HepG2 (cell line): ENCODE data around the gene AMN. TPM values are rescaled to one million over a fixed set of nuclear protein-coding genes. Genes with fewer than 3 reads are reported as not detected.

Experiments used
- ATAC-seq: fragments of 200-7000 bp; cut with Tn5 transposase; 3 replicates; pipeline ENCODE4 v1.9.1; 2020; ENCODE audit warnings: mild to moderate bottlenecking, moderate library complexity
- BruUV-seq: library from RNA; stranded (reverse); fragments of 400-500 nt; replicated peaks from 2 replicates; lab custom pipeline; 2021; lab: Mats Ljungman, UMichigan
- CTCF ChIA-PET: fragments of 300-600 bp; formaldehyde crosslinking; extraction: SDS; loops from one replicate; lab custom pipeline; 2021; ENCODE audit warnings: low total read pairs, inconsistent platforms, low intra/inter-chr PET ratio; lab: Yijun Ruan, JAX
- POLR2A ChIA-PET: fragments of 350-600 bp; sonication (Branson Sonifier 250); formaldehyde crosslinking; loops from one replicate; lab custom pipeline; 2020; ENCODE audit warnings: antibody characterized with exemption, inconsistent platforms; lab: Yijun Ruan, JAX
- DNase-seq: peaks from one replicate; pipeline ENCODE4 v3.0.0-alpha.2; 2015; ENCODE audit warnings: low spot score
- FAIRE-seq: peaks from 3 replicates; lab custom pipeline; 2011; peaks lifted over from hg19 to GRCh38; lab: Jason Lieb, UNC
- H2AFZ ChIP-seq: one replicate; pipeline ENCODE4 v1.6.1; 2011; ENCODE audit warnings: low read length, inconsistent platforms
- H3K27ac ChIP-seq: fragments of 300-600 bp; 3 replicates; pipeline ENCODE4 v1.8.0; 2011; ENCODE audit warnings: mixed run types, mild to moderate bottlenecking, mixed read lengths, low read length, inconsistent platforms; ENCODE audit not compliant: insufficient read depth; ENCODE audit errors: extremely low read length
- H3K27me3 ChIP-seq, 2 experiments: fragments of 200-600 bp in 1 of 2; 2 replicates in 1 of 2; 3 replicates in 1 of 2; pipeline versions ENCODE4 v1.6.0 to v1.8.0; 2011; ENCODE audit warnings: low read length in 2 of 2, mild to moderate bottlenecking in 2 of 2, moderate library complexity in 2 of 2, inconsistent platforms in 1 of 2; ENCODE audit not compliant: insufficient read depth in 2 of 2, control insufficient read depth in 1 of 2
- H3K36me3 ChIP-seq, 2 experiments: fragments of 200-600 bp in 1 of 2; replicated peaks in 1 of 2; 2 replicates in 1 of 2; 3 replicates in 1 of 2; pipeline versions ENCODE4 v1.5.1 to v1.8.0; 2011; ENCODE audit warnings: low read length in 2 of 2, inconsistent platforms in 1 of 2; ENCODE audit not compliant: insufficient read depth in 2 of 2, control insufficient read depth in 1 of 2
- H3K4me1 ChIP-seq: 2 replicates; pipeline ENCODE4 v1.5.1; 2012; ENCODE audit warnings: low read length, inconsistent platforms; ENCODE audit not compliant: insufficient read depth
- H3K4me2 ChIP-seq: 2 replicates; pipeline ENCODE4 v1.6.0; 2011; ENCODE audit warnings: low read depth, low read length, inconsistent platforms
- H3K4me3 ChIP-seq, 3 experiments: fragments of 200-600 bp in 1 of 3; sonication (generic), shearing (Covaris generic) in 1 of 3; replicated peaks in 1 of 3; 2 replicates each; pipeline ENCODE4 v1.5.1; 2011 to 2016; ENCODE audit warnings: low read length in 3 of 3, inconsistent platforms in 2 of 3, low read depth in 2 of 3, mild to moderate bottlenecking in 2 of 3, control low read depth in 1 of 3, mixed read lengths in 1 of 3; ENCODE audit not compliant: insufficient read depth in 1 of 3
- H3K79me2 ChIP-seq: one replicate; pipeline ENCODE4 v1.6.1; 2011; ENCODE audit warnings: low read length, inconsistent platforms; ENCODE audit not compliant: insufficient read depth
- H3K9ac ChIP-seq: 2 replicates; pipeline ENCODE4 v1.6.0; 2011; ENCODE audit warnings: mild to moderate bottlenecking, low read depth, low read length, inconsistent platforms; ENCODE audit not compliant: insufficient read depth
- H3K9me3 ChIP-seq: 2 replicates; pipeline ENCODE4 v1.5.1; 2012; ENCODE audit warnings: mild to moderate bottlenecking, low read length
- H4K20me1 ChIP-seq: 2 replicates; pipeline ENCODE4 v1.6.0; 2011; ENCODE audit warnings: inconsistent platforms, mild to moderate bottlenecking, low read length, moderate library complexity; ENCODE audit not compliant: insufficient read depth
- CREB3 ChIP-seq: sonication (generic); formaldehyde crosslinking; IDR thresholded peaks from 2 replicates; pipeline ENCODE4 v1.5.0; 2020; ENCODE audit warnings: missing genetic modification reagents
- JUNB ChIP-seq: sonication (generic); formaldehyde crosslinking; IDR thresholded peaks from 2 replicates; pipeline ENCODE4 v1.8.0; 2022; ENCODE audit warnings: missing genetic modification reagents, mild to moderate bottlenecking, borderline replicate concordance
- MAFK ChIP-seq, 2 experiments: IDR thresholded peaks in 1 of 2; conservative IDR thresholded peaks in 1 of 2; 2 replicates each; pipeline ENCODE4 v1.6.1; 2011; ENCODE audit warnings: improper control_type of control experiment in 2 of 2, low read length in 2 of 2
- PITX1 ChIP-seq: sonication (generic); formaldehyde crosslinking; IDR thresholded peaks from 2 replicates; pipeline ENCODE4 v1.5.1; 2020; ENCODE audit warnings: mild to moderate bottlenecking, missing genetic modification reagents
- SNAPC4 ChIP-seq: sonication (generic); formaldehyde crosslinking; IDR thresholded peaks from 2 replicates; pipeline ENCODE4 v1.4.0; 2020; ENCODE audit warnings: mild to moderate bottlenecking, missing genetic modification reagents
- TMF1 ChIP-seq: sonication (generic); formaldehyde crosslinking; IDR thresholded peaks from 2 replicates; pipeline ENCODE4 v1.8.1; 2022; ENCODE audit warnings: low read depth, missing genetic modification reagents
- XRCC5 ChIP-seq: fragments of 200-400 bp; formaldehyde crosslinking; optimal IDR thresholded peaks from 2 replicates; pipeline ENCODE3; 2017; ENCODE audit warnings: mild to moderate bottlenecking, low read length
- ZBTB37 ChIP-seq: sonication (generic); formaldehyde crosslinking; IDR thresholded peaks from 2 replicates; pipeline ENCODE4 v1.4.0; 2020; ENCODE audit warnings: mild to moderate bottlenecking, missing genetic modification reagents
- ZBTB7A ChIP-seq: sonication (generic); formaldehyde crosslinking; IDR thresholded peaks from 2 replicates; pipeline ENCODE4 v1.8.0; 2022; ENCODE audit warnings: mild to moderate bottlenecking, missing genetic modification reagents
- ZNF563 ChIP-seq: sonication (generic); formaldehyde crosslinking; IDR thresholded peaks from 2 replicates; pipeline ENCODE4 v1.8.0; 2022; ENCODE audit warnings: mild to moderate bottlenecking, moderate library complexity, missing genetic modification reagents
- ZNF740 ChIP-seq: sonication (generic); formaldehyde crosslinking; IDR thresholded peaks from 2 replicates; pipeline ENCODE4 v1.4.0; 2020; ENCODE audit warnings: missing genetic modification reagents
- ZNF883 ChIP-seq: sonication (generic); formaldehyde crosslinking; IDR thresholded peaks from 2 replicates; pipeline ENCODE4 v1.5.1; 2020; ENCODE audit warnings: mild to moderate bottlenecking, missing genetic modification reagents; ENCODE audit errors: not compliant biosample characterization
- WGBS: methylation state at CpG from one replicate; pipeline ENCODE4 v1.1.6; 2017; ENCODE audit warnings: low lambda C conversion rate; 5-methylcytosine and 5-hydroxymethylcytosine counted together
- in situ Hi-C: cut with HindIII; loops from 2 replicates; pipeline ENCODE4 v1.10.0; 2017; ENCODE audit warnings: low pct_unique_long_range_greater_than_20kb; ENCODE audit not compliant: extremely low pct_ligation_motif_present
- intact Hi-C: fragments of 100-400 bp; cut with micrococcal nuclease; formaldehyde crosslinking; loops from one replicate; pipeline ENCODE4 v1.10.0; 2022; ENCODE audit not compliant: unreplicated experiment
- polyA plus RNA-seq, 8 experiments: library from polyadenylated mRNA; depleted of rRNA in 3 of 8; stranded (reverse) in 7 of 8; unstranded in 1 of 8; fragments of >200 nt; fragmentation: Illumina TruSeq in 4 of 8; extraction: Trizol in 4 of 8; gene quantifications; 2 replicates each; pipeline versions ENCODE4 v1.2.1 to v1.2.3, GENCODE V29; 2011 to 2016; ENCODE audit warnings: low read depth in 4 of 8, missing spikeins in 1 of 8, mixed read lengths in 1 of 8; ENCODE audit not compliant: insufficient read depth in 1 of 8
- total RNA-seq, 5 experiments: library from RNA; depleted of rRNA; stranded (reverse); fragments of >200 nt; fragmentation: Illumina TruSeq; extraction: Trizol; gene quantifications; 2 replicates each; pipeline ENCODE4 v1.2.3, GENCODE V29; 2016; ENCODE audit warnings: low read depth in 1 of 5

AMN gene
- total and polyA plus RNA-seq, 2 of the 13 experiments (the other 11 are each of a cell fraction or from before 2014, with no cell fraction given), result 9.8 to 33.1 TPM

GRCh38 chr14:102917056-102917385, 5.4 kb upstream of the AMN start:
- no peak for TF ChIP-seq XRCC5
- TF ChIP-seq MAFK (conservative IDR thresholded peaks at IDR 0.05 in 1 of 2, IDR thresholded peaks at IDR 0.05 in 1 of 2; ENCODE audit: low read length in 2 of 2), result no peak
- TF ChIP-seq SNAPC4 (CRISPR knock-in tag), result no peak
- TF ChIP-seq ZNF563 (CRISPR knock-in tag), result no peak
- no peak for TF ChIP-seq JUNB
- no peak for TF ChIP-seq ZNF740 (CRISPR knock-in tag)
- TF ChIP-seq ZNF883 (CRISPR knock-in tag), result no peak
- no peak for TF ChIP-seq ZBTB37 (CRISPR knock-in tag)
- no peak for TF ChIP-seq CREB3 (CRISPR knock-in tag)
- TF ChIP-seq PITX1 (CRISPR knock-in tag), result no peak
- no peak for TF ChIP-seq ZBTB7A (CRISPR knock-in tag)
- TF ChIP-seq TMF1 (CRISPR knock-in tag), result no peak
- no peak overlapping the region for H3K27ac ChIP-seq
- ChIA-PET POLR2A (no interaction called here), CTCF (interaction anchor here (1.3 kb wide), 1 partner anchor 142 kb away, joined by 9 read pairs; no protein-coding TSS in a partner anchor)
- no peaks in the 10 kb centered on the region for H3K36me3 ChIP-seq
- H3K4me1 ChIP-seq, result peaks cover 24% of the 10 kb centered on the region
- H3K79me2 ChIP-seq, result no peaks in the 10 kb centered on the region
- ATAC-seq, result no peak
- H3K9me3 ChIP-seq, result 0 out of 2 replicates have a peak, but pooled peaks cover 5% of the 10 kb centered on the region
- no peak for DNase-seq
- intact Hi-C loops (loop anchor here (5.0 kb wide), 1 partner anchor 140 kb away; the partner anchor contains the start of gene TRAF3), in situ Hi-C loops (loop anchor here (10.0 kb wide), 1 partner anchor 222 kb away; no protein-coding TSS in a partner anchor)
- FAIRE-seq, result no peak
- no peak overlapping the region for H2AFZ ChIP-seq
- no peak overlapping the region for H3K4me2 ChIP-seq
- H3K27me3 ChIP-seq, result no peaks in the 10 kb centered on the region
- H3K4me3 ChIP-seq, result no peak overlapping the region
- H3K9ac ChIP-seq, result no peak overlapping the region
- no peaks in the 10 kb centered on the region for H4K20me1 ChIP-seq
- 79% methylated on average over 5 of the region's 6 CpGs for WGBS
- no TSS peak for BruUV-seq
